ENCODE results near the gene AP5Z1.

DNA sequence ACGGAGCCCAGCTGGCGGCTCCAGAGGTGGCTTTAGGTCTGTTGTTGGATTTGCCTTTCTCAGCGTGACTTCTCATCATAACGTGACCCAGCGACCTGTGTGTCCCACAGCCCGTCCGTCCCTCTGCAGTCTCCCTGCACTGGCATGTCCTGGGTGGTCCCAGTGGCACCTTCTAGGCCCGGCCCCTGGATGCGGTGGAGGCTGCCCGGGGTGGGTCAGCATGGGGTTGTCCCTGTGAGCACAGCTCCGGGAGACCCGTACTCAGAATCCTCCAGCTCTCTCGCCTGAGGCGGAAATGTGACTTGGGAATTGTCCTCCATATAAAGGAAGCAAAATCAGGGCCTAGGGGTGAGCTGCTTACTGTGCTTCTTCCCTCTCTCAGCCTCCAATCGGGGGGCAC lies 25.6 kb upstream of the AP5Z1 start:
- TF ChIP-seq, protein P1, sequence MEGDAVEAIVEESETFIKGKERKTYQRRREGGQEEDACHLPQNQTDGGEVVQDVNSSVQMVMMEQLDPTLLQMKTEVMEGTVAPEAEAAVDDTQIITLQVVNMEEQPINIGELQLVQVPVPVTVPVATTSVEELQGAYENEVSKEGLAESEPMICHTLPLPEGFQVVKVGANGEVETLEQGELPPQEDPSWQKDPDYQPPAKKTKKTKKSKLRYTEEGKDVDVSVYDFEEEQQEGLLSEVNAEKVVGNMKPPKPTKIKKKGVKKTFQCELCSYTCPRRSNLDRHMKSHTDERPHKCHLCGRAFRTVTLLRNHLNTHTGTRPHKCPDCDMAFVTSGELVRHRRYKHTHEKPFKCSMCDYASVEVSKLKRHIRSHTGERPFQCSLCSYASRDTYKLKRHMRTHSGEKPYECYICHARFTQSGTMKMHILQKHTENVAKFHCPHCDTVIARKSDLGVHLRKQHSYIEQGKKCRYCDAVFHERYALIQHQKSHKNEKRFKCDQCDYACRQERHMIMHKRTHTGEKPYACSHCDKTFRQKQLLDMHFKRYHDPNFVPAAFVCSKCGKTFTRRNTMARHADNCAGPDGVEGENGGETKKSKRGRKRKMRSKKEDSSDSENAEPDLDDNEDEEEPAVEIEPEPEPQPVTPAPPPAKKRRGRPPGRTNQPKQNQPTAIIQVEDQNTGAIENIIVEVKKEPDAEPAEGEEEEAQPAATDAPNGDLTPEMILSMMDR (IDR thresholded peaks at IDR 0.05; ENCODE audit: low read length) = no peak
- no peak for TF ChIP-seq EZH2 (IDR thresholded peaks at IDR 0.05; ENCODE audit: borderline replicate concordance, low read length)

Data from OCI-LY1 (cell line).